Fibroblast of villous mesenchyme (primary cell): ENCODE results near the gene ADCK2. TPM values are rescaled to one million over a fixed set of nuclear protein-coding genes. Genes with fewer than 3 reads are reported as not detected.

Source experiments
- DNase-seq: peaks from one replicate; pipeline ENCODE4 v3.0.0-alpha.2; 2010; ENCODE audit warnings: low read depth
- H3K4me3 ChIP-seq: 2 replicates; pipeline ENCODE4 v1.5.1; 2011; ENCODE audit warnings: low read depth, mild to moderate bottlenecking, low read length
- total RNA-seq: library from RNA; depleted of rRNA; stranded (reverse); fragments of >200 nt; gene quantifications from 2 replicates; pipeline ENCODE4 v1.2.3, GENCODE V29; 2012
- TF ChIP-seq, protein P1 (sequence below): IDR thresholded peaks from 2 replicates; pipeline ENCODE4 v1.5.1; 2012; ENCODE audit warnings: low read depth, mild to moderate bottlenecking, low read length; ENCODE audit not compliant: insufficient read depth

The ADCK2 gene
- total RNA-seq, 1 donor = 20.3 TPM

DNA sequence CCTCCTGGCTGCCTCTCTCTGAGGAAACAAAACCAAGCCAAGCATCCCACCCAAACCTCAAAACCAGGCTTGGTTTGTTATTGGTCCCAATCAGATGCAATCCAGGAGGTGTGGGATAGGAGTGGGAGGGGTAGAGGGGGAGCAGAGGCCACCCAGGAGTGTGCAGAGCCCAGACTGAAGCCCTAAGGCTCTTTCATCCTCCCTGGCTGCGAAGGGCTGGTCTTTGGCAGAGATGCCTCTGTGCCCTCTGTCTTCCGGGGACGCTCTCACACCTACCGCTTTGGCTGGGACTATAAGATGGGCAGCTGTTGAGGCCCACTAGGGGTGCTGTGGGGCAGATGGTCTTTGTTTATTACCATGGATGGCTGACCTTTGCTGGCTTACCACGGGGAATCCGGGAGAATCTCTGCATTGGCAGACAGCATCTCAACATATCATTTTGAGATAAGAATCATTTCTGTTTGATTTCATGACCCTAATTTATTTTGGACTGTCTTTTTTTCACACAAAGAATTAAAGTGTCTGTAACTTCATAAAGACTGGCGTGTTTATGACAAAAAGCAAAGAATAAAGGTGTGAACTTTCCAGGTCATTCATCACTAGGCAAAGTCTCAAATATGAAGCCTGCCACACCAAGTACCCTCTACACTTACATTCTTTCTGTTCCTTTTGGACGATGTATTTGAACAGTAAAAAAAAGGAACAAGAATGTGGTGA, 25.7 kb upstream of the ADCK2 start:
- TF ChIP-seq, protein P1, sequence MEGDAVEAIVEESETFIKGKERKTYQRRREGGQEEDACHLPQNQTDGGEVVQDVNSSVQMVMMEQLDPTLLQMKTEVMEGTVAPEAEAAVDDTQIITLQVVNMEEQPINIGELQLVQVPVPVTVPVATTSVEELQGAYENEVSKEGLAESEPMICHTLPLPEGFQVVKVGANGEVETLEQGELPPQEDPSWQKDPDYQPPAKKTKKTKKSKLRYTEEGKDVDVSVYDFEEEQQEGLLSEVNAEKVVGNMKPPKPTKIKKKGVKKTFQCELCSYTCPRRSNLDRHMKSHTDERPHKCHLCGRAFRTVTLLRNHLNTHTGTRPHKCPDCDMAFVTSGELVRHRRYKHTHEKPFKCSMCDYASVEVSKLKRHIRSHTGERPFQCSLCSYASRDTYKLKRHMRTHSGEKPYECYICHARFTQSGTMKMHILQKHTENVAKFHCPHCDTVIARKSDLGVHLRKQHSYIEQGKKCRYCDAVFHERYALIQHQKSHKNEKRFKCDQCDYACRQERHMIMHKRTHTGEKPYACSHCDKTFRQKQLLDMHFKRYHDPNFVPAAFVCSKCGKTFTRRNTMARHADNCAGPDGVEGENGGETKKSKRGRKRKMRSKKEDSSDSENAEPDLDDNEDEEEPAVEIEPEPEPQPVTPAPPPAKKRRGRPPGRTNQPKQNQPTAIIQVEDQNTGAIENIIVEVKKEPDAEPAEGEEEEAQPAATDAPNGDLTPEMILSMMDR = peak; percentile 70
- peak; percentile 40 for DNase-seq
- no peak overlapping the region for H3K4me3 ChIP-seq

DNA sequence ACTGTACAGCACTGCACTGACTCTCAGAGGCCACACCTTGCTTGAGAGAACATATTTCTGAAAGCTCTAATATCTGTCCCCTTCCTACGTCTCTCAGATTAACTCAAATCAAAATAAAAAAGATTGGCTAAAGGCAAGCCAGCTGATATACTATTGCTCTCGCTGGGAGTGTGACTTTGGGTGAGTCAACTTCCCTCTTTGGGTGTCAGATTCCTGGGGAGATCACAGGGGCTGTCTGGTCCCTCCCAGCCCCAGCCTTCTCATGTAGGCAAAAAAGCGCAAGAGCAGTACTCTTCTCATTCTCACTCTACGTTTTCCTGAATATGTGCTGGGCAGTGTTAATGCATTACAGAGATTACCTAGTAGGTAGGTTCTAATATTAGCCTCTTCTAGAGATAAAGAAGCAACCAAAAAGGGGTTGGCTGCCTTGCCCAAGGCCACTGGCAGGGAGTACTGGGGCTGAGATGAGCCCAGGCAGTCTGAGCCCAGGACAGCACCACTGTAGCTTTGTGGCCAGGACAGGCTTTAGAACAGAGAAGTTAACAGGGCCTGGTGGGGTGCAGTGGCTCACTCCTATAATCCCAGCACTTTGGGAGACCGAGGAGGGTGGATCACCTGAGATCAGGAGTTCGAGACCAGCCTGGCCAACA, 23.1 kb upstream of the ADCK2 start:
- TF ChIP-seq, protein P1 = no peak
- no peak overlapping the region for H3K4me3 ChIP-seq
- no peak for DNase-seq

DNA sequence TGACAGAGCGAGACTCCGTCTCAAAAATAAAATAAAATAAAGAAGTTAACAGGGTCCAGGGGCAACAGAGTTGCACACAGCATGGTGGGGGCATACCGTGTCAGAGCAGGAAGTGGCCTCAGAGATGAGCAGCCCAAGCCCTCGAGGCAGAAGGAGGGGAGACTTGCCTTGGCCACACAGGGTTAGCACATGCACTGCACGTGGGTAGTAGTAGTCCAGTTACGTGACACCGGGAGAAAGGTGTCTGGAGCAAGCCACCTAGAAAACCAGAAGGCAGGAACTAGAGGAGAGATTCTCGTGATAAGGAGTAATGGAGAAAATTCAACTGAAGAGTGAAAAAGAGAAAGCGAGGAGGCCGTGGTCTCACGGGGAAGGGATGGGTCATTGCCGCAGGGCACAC, 22.4 kb upstream of the ADCK2 start:
- no peak for DNase-seq
- TF ChIP-seq, protein P1 = no peak
- H3K4me3 ChIP-seq = no peak overlapping the region

DNA sequence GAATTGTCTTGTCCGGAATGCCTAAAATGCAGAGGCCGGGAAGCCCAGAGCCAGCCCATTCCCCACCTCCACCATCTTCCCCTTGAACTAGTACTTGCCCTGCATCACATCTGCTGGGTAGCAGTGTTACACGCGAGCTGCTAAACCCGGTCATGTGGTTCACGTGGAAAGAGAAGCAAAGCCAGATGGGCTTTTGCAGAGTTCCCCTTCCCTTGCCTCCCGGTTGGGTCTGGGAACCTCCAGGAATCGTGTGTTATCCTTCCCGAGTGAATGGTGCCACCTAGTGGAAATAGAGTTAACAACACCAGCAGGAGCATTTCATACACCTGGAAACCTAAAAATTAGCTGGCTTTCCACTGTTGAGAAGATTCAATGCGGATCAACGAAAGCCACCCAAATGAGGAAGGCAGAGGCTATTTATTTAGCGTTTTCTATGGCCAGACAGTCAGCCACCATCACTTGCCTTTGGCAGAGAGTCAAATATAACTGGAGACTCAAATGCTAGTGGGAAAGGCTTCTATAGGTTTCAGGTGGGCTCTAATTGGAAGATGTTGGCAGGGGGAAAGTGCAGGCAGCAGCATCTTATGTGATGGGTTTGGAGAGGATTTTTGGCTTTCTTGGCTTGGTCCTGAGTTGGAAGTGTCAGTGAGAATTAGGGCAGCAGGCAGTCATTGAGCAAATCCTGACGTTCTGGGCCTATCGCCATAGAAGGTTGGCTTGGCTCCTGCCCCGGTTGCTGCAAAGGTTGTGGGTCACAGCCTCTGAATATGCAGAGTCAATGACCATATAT, 19.2 kb upstream of the ADCK2 start:
- DNase-seq = peak; percentile 86

DNA sequence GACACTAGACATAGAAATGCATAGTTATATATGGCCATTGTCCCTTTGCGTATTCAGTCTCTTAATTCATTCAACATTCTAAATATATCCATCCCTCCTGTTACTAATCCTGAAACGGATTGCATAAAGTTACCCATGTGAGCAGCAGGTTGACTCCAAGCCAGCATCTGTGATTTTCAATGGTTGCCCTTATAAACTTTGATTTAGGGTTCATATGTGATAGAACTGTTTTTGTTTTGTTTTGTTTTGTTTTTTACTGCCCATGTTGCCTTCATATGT, 18.7 kb upstream of the ADCK2 start:
- DNase-seq = no peak
- TF ChIP-seq, protein P1 = no peak
- no peak overlapping the region for H3K4me3 ChIP-seq

More for the DNA sequence above, 19.2 kb upstream of the ADCK2 start:
- no peak overlapping the region for H3K4me3 ChIP-seq
- TF ChIP-seq, protein P1 = peak; percentile 90

DNA sequence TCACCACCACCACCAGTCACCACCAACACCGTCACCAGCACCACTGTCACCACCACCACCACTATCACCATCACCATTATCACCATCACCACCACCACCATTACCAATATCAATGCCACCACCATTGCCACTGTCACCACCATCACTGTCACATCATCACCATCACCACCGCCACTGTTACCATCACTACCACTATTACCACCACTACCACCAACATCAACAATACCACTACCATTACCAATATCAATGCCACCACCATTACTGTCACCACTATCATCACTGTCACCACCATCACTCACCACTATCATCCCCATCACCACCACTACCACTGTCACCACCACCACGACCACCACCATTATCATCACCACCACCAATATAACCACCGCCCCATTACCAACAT, 18.1 kb upstream of the ADCK2 start:
- no peak overlapping the region for H3K4me3 ChIP-seq
- TF ChIP-seq, protein P1 = no peak
- DNase-seq = no peak
